ENCODE results near the gene YBEY.
A peak's percentile ranks its signal among the peaks of the same experiment; 100 is the strongest.
"Not testable (repeated sequence)": the region's sequence is repeated elsewhere in the genome, so short reads cannot be mapped to it uniquely, and the experiment has no call there.

Gene YBEY

GRCh38 chr21:46304437-46304836 is 18.3 kb downstream of the YBEY start:
- DNase-seq (ENCODE audit: low read depth in 2 of 2) = no peak

- DNase-seq (ENCODE audit: low read depth in 2 of 2) = no peak
These were observed 18.8 kb downstream of the YBEY start for GRCh38 chr21:46304955-46305354.

- DNase-seq (ENCODE audit: low read depth in 2 of 2) = no peak
These were observed 21.5 kb downstream of the YBEY start for GRCh38 chr21:46307625-46308024.

GRCh38 chr21:46308431-46308830 is 22.3 kb downstream of the YBEY start:
- no peak for DNase-seq (ENCODE audit: low read depth in 2 of 2)

- DNase-seq (ENCODE audit: low read depth in 2 of 2) = not testable (repeated sequence)
These were observed 24.1 kb downstream of the YBEY start for GRCh38 chr21:46310260-46310659.

GRCh38 chr21:46311568-46311967 is 25.4 kb downstream of the YBEY start:
- no peak for DNase-seq (ENCODE audit: low read depth in 2 of 2)

GRCh38 chr21:46312949-46313348 is 26.8 kb downstream of the YBEY start:
- DNase-seq (ENCODE audit: low read depth in 2 of 2) = no peak

- no peak for DNase-seq (ENCODE audit: low read depth in 2 of 2)
These were observed 28.4 kb downstream of the YBEY start for GRCh38 chr21:46314441-46315020.

- DNase-seq (ENCODE audit: low read depth in 2 of 2) = no peak
These were observed 30.7 kb downstream of the YBEY start for GRCh38 chr21:46316708-46317324.

- DNase-seq (ENCODE audit: low read depth in 2 of 2) = no peak
These were observed 31.7 kb downstream of the YBEY start for GRCh38 chr21:46317710-46318463.

- DNase-seq (ENCODE audit: low read depth in 2 of 2) = no peak
These were observed 32.3 kb downstream of the YBEY start for GRCh38 chr21:46318464-46318845.

GRCh38 chr21:46319186-46319585 is 33.0 kb downstream of the YBEY start:
- DNase-seq (ENCODE audit: low read depth in 2 of 2) = no peak

GRCh38 chr21:46320331-46320801 is 34.2 kb downstream of the YBEY start:
- DNase-seq (ENCODE audit: low read depth in 2 of 2) = no peak

GRCh38 chr21:46322351-46323226 is 36.4 kb downstream of the YBEY start:
- peak in 1 of 2 donors; percentile 18 for DNase-seq (ENCODE audit: low read depth in 2 of 2)

- DNase-seq (ENCODE audit: low read depth in 2 of 2) = no peak
These were observed 37.1 kb downstream of the YBEY start for GRCh38 chr21:46323227-46323709.

GRCh38 chr21:46323710-46324389 is 37.7 kb downstream of the YBEY start, which contains the start of the genes C21orf58 and PCNT:
C21orf58 (minus strand) TSS chr21:46323870; CDS start chr21:46322738, 1,132 bp downstream.
PCNT (plus strand) TSS chr21:46324156; CDS start chr21:46324229, 73 bp downstream.
- peak; percentile 94 to 95 for DNase-seq (ENCODE audit: low read depth in 2 of 2)

GRCh38 chr21:46324390-46325072 is 38.4 kb downstream of the YBEY start:
- DNase-seq (ENCODE audit: low read depth in 2 of 2) = peak; percentile 74 to 85

- DNase-seq (ENCODE audit: low read depth in 2 of 2) = peak; percentile 13 to 24
These were observed 39.2 kb downstream of the YBEY start for GRCh38 chr21:46325073-46325912.

GRCh38 chr21:46326110-46326703 is 40.1 kb downstream of the YBEY start:
- DNase-seq (ENCODE audit: low read depth in 2 of 2) = no peak

All from stimulated activated CD8-positive, alpha-beta memory T cell treated with anti-CD3 and anti-CD28 coated beads, Interleukin-2, amount 100 ng/mL, for 48 hours (primary cell).